Measurements from ENCODE around the gene MPPE1. TPM values are rescaled to one million over a fixed set of nuclear protein-coding genes. Genes with fewer than 3 reads are reported as not detected.
A peak's percentile ranks its signal among the peaks of the same experiment; 100 is the strongest.

The MPPE1 gene
- 21.9 and 27.2 TPM in 2 replicates for total RNA-seq

- H3K4me3 ChIP-seq (ENCODE audit: low read depth, low read length) = peak within 1 kb of the TSS; percentile 79
- TF ChIP-seq CTCF (IDR thresholded peaks at IDR 0.05; ENCODE audit: insufficient read depth, low read depth, low read length) = no peak
- peak; percentile 87 for DNase-seq (ENCODE audit: low read depth)
Observed at GRCh38 chr18:11908182-11909060, at the start of gene MPPE1. TSS of gene MPPE1 (minus strand) at chr18:11908317. CDS start at chr18:11897264, 11,053 bp downstream.

GRCh38 chr18:11957636-11958035, 49.5 kb upstream of the MPPE1 start:
- TF ChIP-seq CTCF (IDR thresholded peaks at IDR 0.05; ENCODE audit: insufficient read depth, low read depth, low read length) = no peak
- no peak for DNase-seq (ENCODE audit: low read depth)
- H3K4me3 ChIP-seq (ENCODE audit: low read depth, low read length) = no peak overlapping the region

- no peak for DNase-seq (ENCODE audit: low read depth)
- no peak overlapping the region for H3K4me3 ChIP-seq (ENCODE audit: low read depth, low read length)
- no peak for TF ChIP-seq CTCF (IDR thresholded peaks at IDR 0.05; ENCODE audit: insufficient read depth, low read depth, low read length)
Observed at GRCh38 chr18:11956371-11957308, 48.5 kb upstream of the MPPE1 start.

GRCh38 chr18:11955239-11956029, 47.3 kb upstream of the MPPE1 start:
- no peak for TF ChIP-seq CTCF (IDR thresholded peaks at IDR 0.05; ENCODE audit: insufficient read depth, low read depth, low read length)
- DNase-seq (ENCODE audit: low read depth) = peak; percentile 95
- H3K4me3 ChIP-seq (ENCODE audit: low read depth, low read length) = no peak overlapping the region

- no peak for TF ChIP-seq CTCF (IDR thresholded peaks at IDR 0.05; ENCODE audit: insufficient read depth, low read depth, low read length)
- no peak for DNase-seq (ENCODE audit: low read depth)
Observed at GRCh38 chr18:11953113-11953512, 45.0 kb upstream of the MPPE1 start.

GRCh38 chr18:11951390-11951851, 43.3 kb upstream of the MPPE1 start:
- DNase-seq (ENCODE audit: low read depth) = peak; percentile 57
- H3K4me3 ChIP-seq (ENCODE audit: low read depth, low read length) = no peak overlapping the region
- no peak for TF ChIP-seq CTCF (IDR thresholded peaks at IDR 0.05; ENCODE audit: insufficient read depth, low read depth, low read length)

More at GRCh38 chr18:11953113-11953512, 45.0 kb upstream of the MPPE1 start:
- H3K4me3 ChIP-seq (ENCODE audit: low read depth, low read length) = no peak overlapping the region
